Measurements from ENCODE around the gene ZFAND6.

ZFAND6 gene

GRCh38 chr15:80081390-80081789, 21.9 kb downstream of the ZFAND6 start:
- ATAC-seq (ENCODE audit: low read depth) (no peak), DNase-seq (ENCODE audit: low spot score) (no peak)
- H3K4me1 ChIP-seq (ENCODE audit: insufficient read depth, poor library complexity, severe bottlenecking): peaks cover 3% of the 10 kb centered on the region
- H3K9me3 ChIP-seq (ENCODE audit: severe bottlenecking): no peaks in the 10 kb centered on the region
- TF ChIP-seq, protein P1, sequence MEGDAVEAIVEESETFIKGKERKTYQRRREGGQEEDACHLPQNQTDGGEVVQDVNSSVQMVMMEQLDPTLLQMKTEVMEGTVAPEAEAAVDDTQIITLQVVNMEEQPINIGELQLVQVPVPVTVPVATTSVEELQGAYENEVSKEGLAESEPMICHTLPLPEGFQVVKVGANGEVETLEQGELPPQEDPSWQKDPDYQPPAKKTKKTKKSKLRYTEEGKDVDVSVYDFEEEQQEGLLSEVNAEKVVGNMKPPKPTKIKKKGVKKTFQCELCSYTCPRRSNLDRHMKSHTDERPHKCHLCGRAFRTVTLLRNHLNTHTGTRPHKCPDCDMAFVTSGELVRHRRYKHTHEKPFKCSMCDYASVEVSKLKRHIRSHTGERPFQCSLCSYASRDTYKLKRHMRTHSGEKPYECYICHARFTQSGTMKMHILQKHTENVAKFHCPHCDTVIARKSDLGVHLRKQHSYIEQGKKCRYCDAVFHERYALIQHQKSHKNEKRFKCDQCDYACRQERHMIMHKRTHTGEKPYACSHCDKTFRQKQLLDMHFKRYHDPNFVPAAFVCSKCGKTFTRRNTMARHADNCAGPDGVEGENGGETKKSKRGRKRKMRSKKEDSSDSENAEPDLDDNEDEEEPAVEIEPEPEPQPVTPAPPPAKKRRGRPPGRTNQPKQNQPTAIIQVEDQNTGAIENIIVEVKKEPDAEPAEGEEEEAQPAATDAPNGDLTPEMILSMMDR (IDR thresholded peaks at IDR 0.05; ENCODE audit: poor library complexity, severe bottlenecking): no peak
- H3K27me3 ChIP-seq (ENCODE audit: insufficient read depth, poor library complexity, severe bottlenecking): no peaks in the 10 kb centered on the region
- no peak overlapping the region for H3K4me3 ChIP-seq (ENCODE audit: severe bottlenecking)
- H3K27ac ChIP-seq (ENCODE audit: poor library complexity, severe bottlenecking): no peak overlapping the region
- H3K36me3 ChIP-seq (ENCODE audit: low read depth): peaks cover 13% of the 10 kb centered on the region

GRCh38 chr15:80087104-80087503, 27.6 kb downstream of the ZFAND6 start:
- no peaks in the 10 kb centered on the region for H3K4me1 ChIP-seq (ENCODE audit: insufficient read depth, poor library complexity, severe bottlenecking)
- TF ChIP-seq, protein P1 (IDR thresholded peaks at IDR 0.05; ENCODE audit: poor library complexity, severe bottlenecking): peak; percentile 26
- no peak overlapping the region for H3K27ac ChIP-seq (ENCODE audit: poor library complexity, severe bottlenecking)
- no peak for DNase-seq (ENCODE audit: low spot score)
- no peaks in the 10 kb centered on the region for H3K9me3 ChIP-seq (ENCODE audit: severe bottlenecking)
- no peak overlapping the region for H3K4me3 ChIP-seq (ENCODE audit: severe bottlenecking)
- no peak for ATAC-seq (ENCODE audit: low read depth)
- no peaks in the 10 kb centered on the region for H3K27me3 ChIP-seq (ENCODE audit: insufficient read depth, poor library complexity, severe bottlenecking)
- peaks cover 8% of the 10 kb centered on the region; the same call in 1 of the 2 replicates for H3K36me3 ChIP-seq (ENCODE audit: low read depth)

DNA sequence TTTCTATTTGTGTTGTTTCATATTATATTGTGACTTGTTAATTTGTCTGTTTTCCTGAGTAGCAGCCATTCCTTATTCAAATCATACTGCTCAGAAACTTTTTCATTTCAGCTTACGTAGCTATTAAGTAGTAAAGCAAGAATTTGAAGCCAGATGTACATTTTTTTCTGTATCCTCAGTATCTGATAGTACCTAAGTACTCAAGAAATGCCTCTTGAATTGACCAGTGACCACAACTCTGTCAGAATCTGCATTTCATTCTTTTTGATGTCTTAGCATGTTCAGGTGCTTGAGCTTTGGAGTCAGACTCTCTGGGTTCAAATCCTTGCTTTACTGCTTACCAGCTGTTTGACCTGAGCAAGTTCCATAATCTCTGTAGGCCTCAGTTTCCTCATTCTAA, 30.6 kb downstream of the ZFAND6 start:
- no peak overlapping the region for H3K27ac ChIP-seq (ENCODE audit: poor library complexity, severe bottlenecking)
- no peaks in the 10 kb centered on the region for H3K27me3 ChIP-seq (ENCODE audit: insufficient read depth, poor library complexity, severe bottlenecking)
- peaks cover 5% of the 10 kb centered on the region; the same call in 1 of the 2 replicates for H3K36me3 ChIP-seq (ENCODE audit: low read depth)
- DNase-seq (ENCODE audit: low spot score) (no peak), ATAC-seq (ENCODE audit: low read depth) (no peak)
- no peaks in the 10 kb centered on the region for H3K9me3 ChIP-seq (ENCODE audit: severe bottlenecking)
- no peak overlapping the region for H3K4me3 ChIP-seq (ENCODE audit: severe bottlenecking)
- peaks cover 8% of the 10 kb centered on the region for H3K4me1 ChIP-seq (ENCODE audit: insufficient read depth, poor library complexity, severe bottlenecking)
- TF ChIP-seq, protein P1 (IDR thresholded peaks at IDR 0.05; ENCODE audit: poor library complexity, severe bottlenecking): no peak

DNA sequence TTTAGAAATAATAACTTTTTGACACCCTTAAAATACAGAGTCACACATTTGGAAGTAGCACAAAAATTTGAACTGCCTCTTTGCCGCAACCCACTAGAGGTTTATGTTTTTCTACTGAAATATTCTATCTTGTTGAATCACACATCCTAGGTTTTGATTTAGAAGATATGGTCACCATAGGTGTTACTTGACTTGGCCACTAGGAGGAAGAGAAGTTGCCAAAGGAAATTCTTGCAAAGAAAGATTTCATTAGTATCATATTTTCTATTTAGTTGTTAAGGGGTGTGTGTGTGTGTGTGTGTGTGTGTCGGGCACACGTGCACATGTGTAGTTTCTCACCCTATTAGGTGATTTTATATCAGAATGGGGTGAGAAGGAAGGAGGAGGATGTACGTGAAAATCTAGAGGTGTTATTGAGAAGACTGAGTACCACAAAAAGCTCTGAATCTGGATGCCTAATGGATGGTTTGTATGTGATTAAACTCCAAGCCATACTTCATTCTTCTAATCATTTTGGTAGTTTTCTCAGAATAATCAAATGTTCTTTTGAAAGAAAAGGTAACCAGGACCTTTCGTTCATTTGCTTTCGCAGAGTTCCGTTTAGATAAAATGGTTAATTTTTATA, 31.5 kb downstream of the ZFAND6 start:
- H3K27me3 ChIP-seq (ENCODE audit: insufficient read depth, poor library complexity, severe bottlenecking): no peaks in the 10 kb centered on the region
- DNase-seq (ENCODE audit: low spot score): no peak
- no peaks in the 10 kb centered on the region for H3K9me3 ChIP-seq (ENCODE audit: severe bottlenecking)
- no peak overlapping the region for H3K27ac ChIP-seq (ENCODE audit: poor library complexity, severe bottlenecking)
- no peaks in the 10 kb centered on the region for H3K36me3 ChIP-seq (ENCODE audit: low read depth)
- H3K4me1 ChIP-seq (ENCODE audit: insufficient read depth, poor library complexity, severe bottlenecking): peaks cover 8% of the 10 kb centered on the region
- TF ChIP-seq, protein P1 (IDR thresholded peaks at IDR 0.05; ENCODE audit: poor library complexity, severe bottlenecking): peak; percentile 64
- peak; percentile 36; the same call in 1 of the 3 replicates for ATAC-seq (ENCODE audit: low read depth)
- H3K4me3 ChIP-seq (ENCODE audit: severe bottlenecking): no peak overlapping the region

GRCh38 chr15:80093854-80094418, 34.5 kb downstream of the ZFAND6 start:
- H3K4me3 ChIP-seq (ENCODE audit: severe bottlenecking): no peak overlapping the region

More at GRCh38 chr15:80093854-80094418, 34.5 kb downstream of the ZFAND6 start:
- Histone ChIP-seq H3K4me1 (ENCODE audit: insufficient read depth, poor library complexity, severe bottlenecking) (peaks cover 10% of the 10 kb centered on the region), H3K27me3 (ENCODE audit: insufficient read depth, poor library complexity, severe bottlenecking) (no peaks in the 10 kb centered on the region), H3K27ac (ENCODE audit: poor library complexity, severe bottlenecking) (no peak overlapping the region), H3K36me3 (ENCODE audit: low read depth) (peaks cover 7% of the 10 kb centered on the region; the same call in 1 of the 2 replicates), H3K9me3 (ENCODE audit: severe bottlenecking) (no peaks in the 10 kb centered on the region)
- ATAC-seq (ENCODE audit: low read depth) (peak; percentile 80), DNase-seq (ENCODE audit: low spot score) (no peak)
- TF ChIP-seq, protein P1 (IDR thresholded peaks at IDR 0.05; ENCODE audit: poor library complexity, severe bottlenecking): no peak
